T-helper 2 cell treated with Interferon-gamma antibody and Interleukin-4, amounts not matched to agents 100 ng/mL and 5 ng/mL, for 36 hours (primary cell): Measurements from ENCODE around the gene LMLN. TPM values are rescaled to one million over a fixed set of nuclear protein-coding genes. Genes with fewer than 3 reads are reported as not detected.
"Not testable (repeated sequence)": the region's sequence is repeated elsewhere in the genome, so short reads cannot be mapped to it uniquely, and the experiment has no call there.

Source experiments
- intact Hi-C: fragments of 100-400 bp; cut with micrococcal nuclease; formaldehyde crosslinking; loops from one replicate; pipeline ENCODE4 v1.15.1; 2023
- total RNA-seq: library from RNA; stranded (reverse); gene quantifications from 2 replicates; pipeline ENCODE4 v1.2.3, GENCODE V29; 2022

Gene LMLN
- total RNA-seq, 1 donor from 2014 or later = 1.9 TPM

GRCh38 chr3:198071602-198072287 lies 111.7 kb downstream of the LMLN start:
- intact Hi-C loops = loop anchor here (10.0 kb wide), 2 partner anchors 117 to 167 kb away; partner anchors contain the start of gene RPL35A

GRCh38 chr3:198076722-198077308 lies 116.8 kb downstream of the LMLN start:
- intact Hi-C loops = loop anchor here (10.0 kb wide), 2 partner anchors 122 to 172 kb away; partner anchors contain the start of gene RPL35A

GRCh38 chr3:198079771-198080520 lies 119.9 kb downstream of the LMLN start:
- intact Hi-C loops = loop anchor here (10.0 kb wide), 2 partner anchors 125 to 175 kb away; partner anchors contain the start of gene RPL35A

GRCh38 chr3:198080521-198081384 lies 120.7 kb downstream of the LMLN start:
- intact Hi-C loops = no loop called here

GRCh38 chr3:198081421-198081844 lies 121.4 kb downstream of the LMLN start:
- intact Hi-C loops = no loop called here

- intact Hi-C loops = not testable (repeated sequence)
Observed at GRCh38 chr3:198082226-198082625, 122.2 kb downstream of the LMLN start.

GRCh38 chr3:198088421-198088955 lies 128.5 kb downstream of the LMLN start:
- intact Hi-C loops = no loop called here

GRCh38 chr3:198090795-198091332 lies 130.8 kb downstream of the LMLN start:
- intact Hi-C loops = no loop called here

- intact Hi-C loops = no loop called here
Observed at GRCh38 chr3:198092276-198092675, 132.3 kb downstream of the LMLN start.

- intact Hi-C loops = no loop called here
Observed at GRCh38 chr3:198093112-198093679, 133.2 kb downstream of the LMLN start.

Other genes with a start within 250 kb of the LMLN start
- 39.5 and 40.3 TPM in 2 replicates for gene RUBCN, start 223.3 kb upstream of the LMLN start, total RNA-seq
- gene FYTTD1, start 210.3 kb upstream of the LMLN start, total RNA-seq = 42.9 and 43.3 TPM in 2 replicates
- 54.4 and 57.9 TPM in 2 replicates for gene LRCH3, start 169.0 kb upstream of the LMLN start, total RNA-seq
- 1,079 and 1,083 TPM in 2 replicates for gene RPL35A, start 10.0 kb upstream of the LMLN start, total RNA-seq